Adrenal gland (tissue), 5 donors: ENCODE data around the gene SCRN1.

Experiments
- CTCF ChIP-seq, 6 experiments: fragments of 450-650 bp in 4 of 6; fragments of 200-600 bp in 2 of 6; sonication (generic) in 1 of 6; IDR thresholded peaks; 1 replicate in 5 of 6; 2 replicates in 1 of 6; pipeline versions ENCODE4 v1.5.1 to v1.8.0; 2016 to 2021; ENCODE audit warnings: antibody characterized with exemption in 6 of 6, mild to moderate bottlenecking in 2 of 6, moderate library complexity in 1 of 6
- POLR2A ChIP-seq, 2 donors: fragments of 450-650 bp; IDR thresholded peaks; one replicate each; pipeline ENCODE4 v1.6.1; 2017; ENCODE audit warnings: antibody characterized with exemption in 2 of 2, mild to moderate bottlenecking in 2 of 2, moderate library complexity in 1 of 2
- donor health status: DM: no; HTN: no; CAD: no.

GRCh38 chr7:29879609-29880008 lies 110.0 kb downstream of the SCRN1 start:
- TF ChIP-seq CTCF (IDR thresholded peaks at IDR 0.05) (no peak), POLR2A (IDR thresholded peaks at IDR 0.05) (no peak)
